H1 (cell line): ENCODE results near the gene KRT35. TPM values are rescaled to one million over a fixed set of nuclear protein-coding genes. Genes with fewer than 3 reads are reported as not detected.

Experiments
- CTCF ChIA-PET: fragments of 300-600 bp; sonication (Branson Sonifier 250); formaldehyde crosslinking; loops from one replicate; lab custom pipeline; 2021; ENCODE audit not compliant: partially characterized antibody; lab: Charles Lee
- POLR2A ChIA-PET: fragments of 300-600 bp; sonication (Branson Sonifier 250); formaldehyde crosslinking; loops from one replicate; lab custom pipeline; 2021; ENCODE audit warnings: inconsistent platforms; ENCODE audit not compliant: partially characterized antibody; lab: Charles Lee
- DNase-seq, 2 experiments: peaks; one replicate each; pipeline versions ENCODE4 v3.0.0 to v3.0.0-alpha.2; 2010 to 2022; ENCODE audit warnings: low spot score in 2 of 2, low read depth in 1 of 2, mixed read lengths in 1 of 2
- FAIRE-seq: peaks from 2 replicates; lab custom pipeline; 2011; peaks lifted over from hg19 to GRCh38; lab: Jason Lieb, UNC
- H2AFZ ChIP-seq: 2 replicates; pipeline ENCODE4 v1.8.1; 2012; ENCODE audit warnings: low read length, inconsistent platforms
- H2AK5ac ChIP-seq: 2 replicates; pipeline ENCODE4 v1.6.1; 2013; ENCODE audit warnings: low read depth, low read length
- H2BK120ac ChIP-seq: replicated peaks from 2 replicates; pipeline ENCODE3; 2013; ENCODE audit warnings: low read depth, low read length, inconsistent platforms
- H2BK12ac ChIP-seq: 2 replicates; pipeline ENCODE4 v1.6.1; 2013; ENCODE audit warnings: low read depth, low read length
- H2BK15ac ChIP-seq: 2 replicates; pipeline ENCODE4 v1.6.1; 2013; ENCODE audit warnings: low read length
- H2BK20ac ChIP-seq: 2 replicates; pipeline ENCODE4 v1.6.1; 2013; ENCODE audit warnings: low read length
- H2BK5ac ChIP-seq: 2 replicates; pipeline ENCODE4 v1.6.1; 2013; ENCODE audit warnings: low read depth, low read length
- H3K14ac ChIP-seq: 2 replicates; pipeline ENCODE4 v1.6.1; 2013; ENCODE audit warnings: inconsistent platforms; ENCODE audit not compliant: insufficient read length
- H3K18ac ChIP-seq: 2 replicates; pipeline ENCODE4 v1.6.1; 2013; ENCODE audit warnings: low read length; ENCODE audit errors: extremely low read depth
- H3K23ac ChIP-seq: 2 replicates; pipeline ENCODE4 v1.6.1; 2013; ENCODE audit warnings: inconsistent platforms; ENCODE audit not compliant: insufficient read length
- H3K23me2 ChIP-seq: 2 replicates; pipeline ENCODE4 v1.6.1; 2013; ENCODE audit warnings: low read depth, low read length
- H3K27ac ChIP-seq: 2 replicates; pipeline ENCODE4 v1.6.1; 2011; ENCODE audit warnings: low read depth, low read length, inconsistent platforms
- H3K27me3 ChIP-seq, 4 experiments: replicated peaks in 1 of 4; 1 replicate in 1 of 4; 2 replicates in 3 of 4; pipeline versions ENCODE4 v1.6.1 to v1.8.1; 2011 to 2013; ENCODE audit warnings: low read length in 3 of 4, mild to moderate bottlenecking in 3 of 4, inconsistent platforms in 2 of 4, mixed read lengths in 2 of 4, moderate library complexity in 1 of 4; ENCODE audit not compliant: control insufficient read depth in 3 of 4, insufficient read depth in 3 of 4; ENCODE audit errors: extremely low read depth in 1 of 4
- H3K36me3 ChIP-seq, 4 experiments: 2 replicates each; pipeline versions ENCODE4 v1.6.1 to v1.8.1; 2011 to 2013; ENCODE audit warnings: mild to moderate bottlenecking in 4 of 4, low read length in 3 of 4, moderate library complexity in 2 of 4, control low read depth in 1 of 4, inconsistent platforms in 1 of 4; ENCODE audit not compliant: insufficient read depth in 4 of 4, control insufficient read depth in 2 of 4
- H3K4ac ChIP-seq: replicated peaks from 2 replicates; pipeline ENCODE3; 2013; ENCODE audit warnings: low read length, low read depth, mixed read lengths, inconsistent platforms; ENCODE audit not compliant: insufficient read length
- H3K4me1 ChIP-seq, 4 experiments: replicated peaks in 1 of 4; 1 replicate in 1 of 4; 2 replicates in 3 of 4; pipeline versions ENCODE4 v1.6.1 to v1.8.1; 2011 to 2013; ENCODE audit warnings: low read length in 3 of 4, inconsistent platforms in 2 of 4, mixed read lengths in 1 of 4; ENCODE audit not compliant: insufficient read depth in 4 of 4, control insufficient read depth in 3 of 4
- H3K4me2 ChIP-seq, 2 experiments: 2 replicates each; pipeline versions ENCODE4 v1.6.1 to v1.8.1; 2011 to 2013; ENCODE audit warnings: low read depth in 2 of 2, low read length in 2 of 2, control low read depth in 1 of 2, inconsistent platforms in 1 of 2, mild to moderate bottlenecking in 1 of 2; ENCODE audit not compliant: insufficient read depth in 1 of 2
- H3K4me3 ChIP-seq, 4 experiments: fragments of 200-600, 300-600 bp in 1 of 4; sonication (generic), shearing (Covaris generic), sonication (Bioruptor Twin) in 1 of 4; 2 replicates each; pipeline versions ENCODE4 v1.5.1 to v1.8.1; 2011 to 2016; ENCODE audit warnings: low read length in 4 of 4, low read depth in 3 of 4, control low read depth in 2 of 4, inconsistent platforms in 2 of 4, mild to moderate bottlenecking in 2 of 4, mixed read lengths in 1 of 4, moderate library complexity in 1 of 4; ENCODE audit not compliant: insufficient read depth in 2 of 4; ENCODE audit errors: extremely low read depth in 1 of 4
- H3K56ac ChIP-seq: replicated peaks from 2 replicates; pipeline ENCODE3; 2013; ENCODE audit warnings: low read depth, mild to moderate bottlenecking, mixed read lengths, low read length, inconsistent platforms; ENCODE audit not compliant: insufficient read length
- H3K79me1 ChIP-seq: 2 replicates; pipeline ENCODE4 v1.6.1; 2013; ENCODE audit warnings: low read depth, low read length, control low read depth
- H3K79me2 ChIP-seq, 2 experiments: 2 replicates each; pipeline versions ENCODE4 v1.6.1 to v1.8.1; 2012 to 2013; ENCODE audit warnings: low read length in 2 of 2, mild to moderate bottlenecking in 2 of 2, inconsistent platforms in 1 of 2; ENCODE audit not compliant: insufficient read depth in 2 of 2, control insufficient read depth in 1 of 2
- H3K9ac ChIP-seq, 4 experiments: replicated peaks in 1 of 4; 1 replicate in 1 of 4; 2 replicates in 3 of 4; pipeline versions ENCODE4 v1.6.1 to v1.8.1; 2011 to 2013; ENCODE audit warnings: low read depth in 3 of 4, low read length in 3 of 4, control low read depth in 2 of 4, mild to moderate bottlenecking in 2 of 4, moderate library complexity in 2 of 4, inconsistent platforms in 1 of 4; ENCODE audit errors: extremely low read depth in 1 of 4
- H3K9me3 ChIP-seq, 2 experiments: 2 replicates each; pipeline versions ENCODE4 v1.6.1 to v1.8.1; 2012 to 2013; ENCODE audit warnings: mild to moderate bottlenecking in 2 of 2, moderate library complexity in 2 of 2, control low read depth in 1 of 2, inconsistent platforms in 1 of 2, low read depth in 1 of 2, low read length in 1 of 2, mixed read lengths in 1 of 2; ENCODE audit not compliant: insufficient read depth in 2 of 2
- H4K20me1 ChIP-seq, 2 experiments: replicated peaks in 1 of 2; 2 replicates each; pipeline versions ENCODE3 to v1.8.1; 2011 to 2013; ENCODE audit warnings: inconsistent platforms in 2 of 2, low read length in 2 of 2, mild to moderate bottlenecking in 1 of 2; ENCODE audit not compliant: insufficient read depth in 2 of 2, control insufficient read depth in 1 of 2
- H4K5ac ChIP-seq: 2 replicates; pipeline ENCODE4 v1.6.1; 2013; ENCODE audit warnings: low read length, low read depth, mixed read lengths, inconsistent platforms; ENCODE audit not compliant: insufficient read length
- H4K8ac ChIP-seq: 2 replicates; pipeline ENCODE4 v1.8.0; 2013; ENCODE audit warnings: mild to moderate bottlenecking, moderate library complexity, low read length, inconsistent platforms; ENCODE audit not compliant: insufficient read depth; ENCODE audit errors: extremely low read depth
- H4K91ac ChIP-seq: replicated peaks from 2 replicates; pipeline ENCODE3; 2013; ENCODE audit warnings: low read length, mixed read lengths, inconsistent platforms; ENCODE audit not compliant: insufficient read length
- BCL11A ChIP-seq, 2 experiments: IDR thresholded peaks; one replicate each; pipeline ENCODE4 v1.6.1; 2011; ENCODE audit warnings: low read depth in 2 of 2, low read length in 2 of 2, mild to moderate bottlenecking in 2 of 2
- CHD2 ChIP-seq: IDR thresholded peaks from 2 replicates; pipeline ENCODE4 v1.6.1; 2012; ENCODE audit warnings: low read length, improper control_type of control experiment
- KDM1A ChIP-seq: fragments of 200-600, 300-600 bp; sonication (generic); IDR thresholded peaks from 2 replicates; pipeline ENCODE4 v1.7.1; 2016; ENCODE audit warnings: mild to moderate bottlenecking, low read length, borderline replicate concordance
- POLR2AphosphoS5 ChIP-seq: IDR thresholded peaks from 2 replicates; pipeline ENCODE4 v1.6.1; 2011; ENCODE audit warnings: low read depth, low read length
- SP1 ChIP-seq: IDR thresholded peaks from 2 replicates; pipeline ENCODE4 v1.6.1; 2011; ENCODE audit warnings: low read depth, low read length
- USF2 ChIP-seq: IDR thresholded peaks from 2 replicates; pipeline ENCODE4 v1.6.1; 2011; ENCODE audit warnings: low read length, improper control_type of control experiment
- WGBS, 2 experiments: shearing (Covaris generic) in 1 of 2; methylation state at CpG; one replicate each; pipeline versions ENCODE4 v1.1.6 to v1.1.7; 2013 to 2015; ENCODE audit warnings: low lambda C conversion rate in 2 of 2, mixed read lengths in 2 of 2, inconsistent platforms in 1 of 2, low coverage in 1 of 2, missing lambda C conversion rate in 1 of 2; ENCODE audit not compliant: insufficient replicate concordance in 2 of 2, insufficient coverage in 1 of 2, insufficient read length in 1 of 2; ENCODE audit errors: extremely low coverage in 1 of 2, missing lambda C conversion rate in 1 of 2; 5-methylcytosine and 5-hydroxymethylcytosine counted together
- polyA plus RNA-seq, 7 experiments: library from polyadenylated mRNA; depleted of rRNA in 3 of 7; stranded (reverse) in 5 of 7; unstranded in 2 of 7; fragments of >200 nt in 5 of 7; fragments of 200-250 nt in 2 of 7; gene quantifications; 1 replicate in 5 of 7; 2 replicates in 1 of 7; 4 replicates in 1 of 7; pipeline versions ENCODE4 v1.2.1 to v1.2.3, GENCODE V29; 2011 to 2013; ENCODE audit warnings: missing spikeins in 2 of 7, mixed read lengths in 2 of 7
- total RNA-seq: library from RNA; stranded (reverse); fragmentation: NEBNext Ultra II Directional; extraction: Animal tissue kit (Norgen Biotek cat#: 25700); gene quantifications from 2 replicates; pipeline ENCODE4 v1.2.1, GENCODE V29; 2021

Gene KRT35
- total and polyA plus RNA-seq, 2 of the 8 experiments (the other 6 are each of a cell fraction or from before 2014, with no cell fraction given): not detected

- POLR2A ChIA-PET: interaction anchor here (0.8 kb wide), 1 partner anchor 34 kb away, joined by 3 read pairs; no protein-coding TSS in a partner anchor
Measured at GRCh38 chr17:41492771-41493170, 11.8 kb upstream of the KRT35 start.

More at GRCh38 chr17:41492771-41493170, 11.8 kb upstream of the KRT35 start:
- Histone ChIP-seq H2BK5ac (no peak overlapping the region), H3K79me2 (no peaks in the 10 kb centered on the region), H3K56ac (no peak overlapping the region), H2BK15ac (no peak overlapping the region), H3K4me2 (no peak overlapping the region), H3K14ac (no peak overlapping the region), H3K4me1 (peaks cover 0 to 3% (median 0%) of the 10 kb centered on the region in 4 experiments; a peak in 3 of 7 replicates), H2BK120ac (no peak overlapping the region), H3K36me3 (no peaks in the 10 kb centered on the region), H3K23ac (no peak overlapping the region), H3K79me1 (no peaks in the 10 kb centered on the region), H2BK12ac (no peak overlapping the region), H4K8ac (no peak overlapping the region), H3K27me3 (no peaks in the 10 kb centered on the region), H3K23me2 (no peaks in the 10 kb centered on the region), H3K18ac (no peak overlapping the region), H4K5ac (no peak overlapping the region), H3K9ac (no peak overlapping the region), H4K20me1 (no peaks in the 10 kb centered on the region), H3K27ac (no peak overlapping the region), H4K91ac (no peak overlapping the region), H3K4ac (no peak overlapping the region), H2AK5ac (no peak overlapping the region), H2BK20ac (no peak overlapping the region), H2AFZ (no peak overlapping the region), H3K4me3 (no peak overlapping the region), H3K9me3 (no peaks in the 10 kb centered on the region)
- 79% methylated on average over 4 of the region's 4 CpGs; no CpG with 5 or more reads in 1 of the 2 experiments for WGBS, 2 experiments
- no peak for DNase-seq
- FAIRE-seq: no peak
- CTCF ChIA-PET: interaction anchor here (1.1 to 33.9 kb wide), 8 partner anchors 10 to 629 kb away, joined by 3 to 427 read pairs (median 4); partner anchors contain the start of gene KRT35
- TF ChIP-seq KDM1A (no peak), SP1 (no peak), USF2 (no peak), POLR2AphosphoS5 (no peak), CHD2 (no peak), BCL11A (IDR thresholded peaks at IDR 0.05; ENCODE audit: low read depth in 2 of 2, low read length in 2 of 2) (no peak)
